Endothelial cell of umbilical vein (primary cell): ENCODE measurements around the gene RMRP. TPM values are rescaled to one million over a fixed set of nuclear protein-coding genes. Genes with fewer than 3 reads are reported as not detected.

ENCODE experiments used
- BruUV-seq: library from RNA; stranded (reverse); fragments of 400-500 nt; replicated peaks from 2 replicates; lab custom pipeline; 2021; lab: Mats Ljungman, UMichigan
- CTCF ChIA-PET: fragments of 300-600, 350-600 bp; sonication (Branson Sonifier 250); formaldehyde crosslinking; loops from one replicate; lab custom pipeline; 2021; ENCODE audit warnings: antibody characterized with exemption, inconsistent platforms; lab: Charles Lee
- POLR2A ChIA-PET: fragments of 300-600, 350-600 bp; sonication (Branson Sonifier 250); formaldehyde crosslinking; loops from one replicate; lab custom pipeline; 2021; ENCODE audit warnings: antibody characterized with exemption, inconsistent platforms; lab: Charles Lee
- DNase-seq: peaks from one replicate; pipeline ENCODE4 v3.0.0-alpha.2; 2011; ENCODE audit warnings: low read depth, low spot score
- FAIRE-seq: peaks from 2 replicates; lab custom pipeline; 2011; peaks lifted over from hg19 to GRCh38; lab: Jason Lieb, UNC
- H2AFZ ChIP-seq: 2 replicates; pipeline ENCODE4 v1.6.0; 2012; ENCODE audit warnings: low read depth, low read length, control low read depth, inconsistent platforms
- H3K27ac ChIP-seq: 2 replicates; pipeline ENCODE4 v1.5.1; 2011; ENCODE audit warnings: low read depth, mild to moderate bottlenecking, control low read depth, low read length, moderate library complexity; ENCODE audit not compliant: insufficient read depth
- H3K27me3 ChIP-seq, 2 experiments: 2 replicates each; pipeline versions ENCODE4 v1.6.0 to v1.6.1; 2011; ENCODE audit warnings: low read length in 2 of 2, mixed read lengths in 1 of 2; ENCODE audit not compliant: control insufficient read depth in 2 of 2, insufficient read depth in 2 of 2
- H3K36me3 ChIP-seq, 2 experiments: 2 replicates in 1 of 2; 3 replicates in 1 of 2; pipeline ENCODE4 v1.5.1; 2011; ENCODE audit warnings: low read length in 2 of 2, mild to moderate bottlenecking in 1 of 2, moderate library complexity in 1 of 2; ENCODE audit not compliant: control insufficient read depth in 2 of 2, insufficient read depth in 2 of 2; ENCODE audit errors: extremely low read depth in 1 of 2
- H3K4me1 ChIP-seq: 3 replicates; pipeline ENCODE4 v1.5.1; 2011; ENCODE audit warnings: mild to moderate bottlenecking, low read length; ENCODE audit not compliant: control insufficient read depth, insufficient read depth; ENCODE audit errors: extremely low read depth
- H3K4me2 ChIP-seq: 2 replicates; pipeline ENCODE4 v1.6.1; 2011; ENCODE audit warnings: low read length, control low read depth, mixed read lengths; ENCODE audit not compliant: insufficient read depth
- H3K4me3 ChIP-seq, 3 experiments: fragments of 200-600 bp in 1 of 3; sonication (generic), shearing (Covaris generic) in 1 of 3; replicated peaks in 1 of 3; 2 replicates each; pipeline ENCODE4 v1.5.1; 2011 to 2016; ENCODE audit warnings: control low read depth in 3 of 3, low read length in 3 of 3, mild to moderate bottlenecking in 2 of 3, inconsistent platforms in 1 of 3, low read depth in 1 of 3, moderate library complexity in 1 of 3; ENCODE audit not compliant: insufficient read depth in 1 of 3
- H3K79me2 ChIP-seq: 2 replicates; pipeline ENCODE4 v1.6.0; 2012; ENCODE audit warnings: low read length, inconsistent platforms; ENCODE audit not compliant: control insufficient read depth, insufficient read depth
- H3K9ac ChIP-seq: replicated peaks from 2 replicates; pipeline ENCODE3; 2011; ENCODE audit warnings: low read length, control low read depth; ENCODE audit not compliant: insufficient read depth; ENCODE audit errors: extremely low read depth
- H3K9me1 ChIP-seq: replicated peaks from 3 replicates; pipeline ENCODE4 v1.6.0; 2011; ENCODE audit warnings: mild to moderate bottlenecking, low read length; ENCODE audit not compliant: control insufficient read depth, insufficient read depth; ENCODE audit errors: extremely low read depth
- H3K9me3 ChIP-seq: replicated peaks from 2 replicates; pipeline ENCODE4 v1.5.1; 2012; ENCODE audit warnings: low read length, inconsistent platforms; ENCODE audit not compliant: control insufficient read depth, insufficient read depth
- H4K20me1 ChIP-seq: replicated peaks from 2 replicates; pipeline ENCODE3; 2011; ENCODE audit warnings: mild to moderate bottlenecking, low read length; ENCODE audit not compliant: control insufficient read depth, insufficient read depth; ENCODE audit errors: extremely low read depth
- EZH2 ChIP-seq: IDR thresholded peaks from 2 replicates; pipeline ENCODE4 v1.6.1; 2012; ENCODE audit warnings: borderline replicate concordance, low read depth, mild to moderate bottlenecking, moderate library complexity, low read length, inconsistent platforms; ENCODE audit not compliant: severe bottlenecking
- FOS ChIP-seq: IDR thresholded peaks from 2 replicates; pipeline ENCODE4 v1.6.1; 2011; ENCODE audit warnings: mild to moderate bottlenecking, low read length, moderate library complexity, borderline replicate concordance; ENCODE audit not compliant: insufficient read depth
- GATA2 ChIP-seq: IDR thresholded peaks from 2 replicates; pipeline ENCODE4 v1.7.0; 2011; ENCODE audit warnings: low read depth, mild to moderate bottlenecking, moderate library complexity, mixed read lengths, low read length; ENCODE audit not compliant: insufficient read length, insufficient read depth
- JUN ChIP-seq: IDR thresholded peaks from 2 replicates; pipeline ENCODE4 v1.6.1; 2011; ENCODE audit warnings: borderline replicate concordance, low read depth; ENCODE audit not compliant: insufficient read length, insufficient read depth
- MYC ChIP-seq: IDR thresholded peaks from one replicate; pipeline ENCODE4 v1.6.1; 2011; ENCODE audit warnings: mild to moderate bottlenecking, low read depth, low read length
- POLR2A ChIP-seq: IDR thresholded peaks from 2 replicates; pipeline ENCODE4 v1.6.1; 2012; ENCODE audit warnings: low read depth, mild to moderate bottlenecking, control low read depth, low read length
- POLR2AphosphoS5 ChIP-seq: IDR thresholded peaks from 2 replicates; pipeline ENCODE4 v1.6.1; 2012; ENCODE audit warnings: low read depth, mild to moderate bottlenecking, control low read depth, low read length, moderate library complexity; ENCODE audit not compliant: insufficient read depth
- dilution Hi-C: fragments of 300-500 bp; cut with MboI; formaldehyde crosslinking; loops from one replicate; pipeline ENCODE4 v1.15.0; 2019; ENCODE audit warnings: low sequenced_read_pairs; ENCODE audit not compliant: extremely low pct_ligation_motif_present
- intact Hi-C: fragments of 100-400 bp; cut with micrococcal nuclease; formaldehyde crosslinking; loops from one replicate; pipeline ENCODE4 v1.10.0; 2022
- polyA plus RNA-seq, 4 experiments: library from polyadenylated mRNA; depleted of rRNA in 3 of 4; stranded (reverse) in 3 of 4; unstranded in 1 of 4; fragments of >200 nt; gene quantifications; 2 replicates each; pipeline versions ENCODE4 v1.2.1 to v1.2.3, GENCODE V29; 2011 to 2012; ENCODE audit warnings: missing spikeins in 1 of 4
- total RNA-seq: library from RNA; stranded (reverse); gene quantifications from 2 replicates; pipeline ENCODE4 v1.2.3, GENCODE V29; 2021
- TF ChIP-seq, protein P1 (sequence below): IDR thresholded peaks from 2 replicates; pipeline ENCODE4 v1.6.1; 2011; ENCODE audit not compliant: insufficient read depth, insufficient read length
- TF ChIP-seq, protein P2 (sequence below), 2 donors: IDR thresholded peaks; 1 replicate in 1 of 2; 2 replicates in 1 of 2; pipeline ENCODE4 v1.5.1; 2011; ENCODE audit warnings: low read length in 2 of 2, mild to moderate bottlenecking in 2 of 2, moderate library complexity in 2 of 2, control low read depth in 1 of 2, inconsistent platforms in 1 of 2, low read depth in 1 of 2; ENCODE audit not compliant: insufficient read depth in 1 of 2; ENCODE audit errors: extremely low read depth in 1 of 2

Gene RMRP
- total and polyA plus RNA-seq, 2 donors (not counting 3 experiments of a cell fraction or from before 2014, with no cell fraction given): 19,118 TPM; not detected in 1

DNA sequence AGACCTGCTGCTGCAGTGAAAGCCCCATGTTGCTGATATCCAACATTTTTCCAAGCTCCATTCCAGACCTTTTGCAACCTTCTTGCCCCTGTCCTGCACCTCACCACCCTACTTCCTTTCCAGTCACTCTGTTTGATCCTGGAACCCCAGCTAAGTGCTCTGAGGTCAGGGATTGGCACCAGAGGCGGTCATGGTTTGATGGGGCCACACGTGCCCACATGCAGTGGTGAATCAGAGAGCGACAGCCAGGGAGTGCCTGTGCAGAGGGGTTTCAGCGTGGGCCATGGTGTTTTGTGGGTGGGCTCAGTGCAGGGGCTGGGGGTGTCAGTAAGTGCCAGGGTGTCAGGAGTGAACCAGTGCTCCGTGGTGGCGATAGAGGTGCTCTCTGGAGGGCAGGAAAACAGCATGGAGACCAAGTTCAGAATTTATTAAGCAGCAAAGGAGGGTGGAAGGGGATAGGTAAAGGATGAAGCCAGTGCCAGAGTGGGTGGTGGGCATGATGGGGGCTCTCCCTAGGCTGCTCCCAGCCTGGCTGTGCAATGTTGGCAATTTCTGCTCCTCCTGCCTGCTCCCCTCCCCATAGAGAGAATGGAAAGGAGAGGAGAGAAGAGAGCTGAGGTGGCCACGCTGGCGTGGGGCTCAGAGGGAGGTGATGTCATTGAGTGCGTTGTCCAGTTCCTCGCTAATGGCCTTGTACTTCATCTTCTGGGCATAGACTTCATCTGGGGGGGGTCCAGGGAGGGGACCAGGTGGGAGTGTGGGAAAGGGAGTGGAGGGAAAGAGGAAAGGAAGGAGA, 24.9 kb upstream of the RMRP start:
- peaks cover 2% of the 10 kb centered on the region for H3K4me1 ChIP-seq
- H3K4me2 ChIP-seq: no peak overlapping the region
- FAIRE-seq: no peak
- peaks cover 13% of the 10 kb centered on the region for H3K79me2 ChIP-seq
- CTCF ChIA-PET: interaction anchor here (4.1 kb wide), 1 partner anchor 14 kb away, joined by 26 read pairs; no protein-coding TSS in a partner anchor
- POLR2A ChIA-PET: no interaction called here
- H3K36me3 ChIP-seq: peaks cover 8 to 26% of the 10 kb centered on the region in 2 experiments
- no peaks in the 10 kb centered on the region for H3K9me3 ChIP-seq
- H3K27me3 ChIP-seq: no peaks in the 10 kb centered on the region
- intact Hi-C loops (no loop called here), dilution Hi-C loops (no loop called here)
- no TSS peak for BruUV-seq
- no peak overlapping the region for H3K9ac ChIP-seq
- no peak overlapping the region for H3K27ac ChIP-seq
- H2AFZ ChIP-seq: no peak overlapping the region
- no peak for DNase-seq
- no peak overlapping the region for H3K4me3 ChIP-seq
- no peaks in the 10 kb centered on the region for H4K20me1 ChIP-seq
- H3K9me1 ChIP-seq: no peaks in the 10 kb centered on the region
- TF ChIP-seq, protein P1, sequence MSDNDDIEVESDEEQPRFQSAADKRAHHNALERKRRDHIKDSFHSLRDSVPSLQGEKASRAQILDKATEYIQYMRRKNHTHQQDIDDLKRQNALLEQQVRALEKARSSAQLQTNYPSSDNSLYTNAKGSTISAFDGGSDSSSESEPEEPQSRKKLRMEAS: no peak
- TF ChIP-seq JUN: no peak
- TF ChIP-seq MYC: no peak
- TF ChIP-seq GATA2: no peak
- no peak for TF ChIP-seq FOS
- TF ChIP-seq POLR2A: no peak
- TF ChIP-seq, protein P2, sequence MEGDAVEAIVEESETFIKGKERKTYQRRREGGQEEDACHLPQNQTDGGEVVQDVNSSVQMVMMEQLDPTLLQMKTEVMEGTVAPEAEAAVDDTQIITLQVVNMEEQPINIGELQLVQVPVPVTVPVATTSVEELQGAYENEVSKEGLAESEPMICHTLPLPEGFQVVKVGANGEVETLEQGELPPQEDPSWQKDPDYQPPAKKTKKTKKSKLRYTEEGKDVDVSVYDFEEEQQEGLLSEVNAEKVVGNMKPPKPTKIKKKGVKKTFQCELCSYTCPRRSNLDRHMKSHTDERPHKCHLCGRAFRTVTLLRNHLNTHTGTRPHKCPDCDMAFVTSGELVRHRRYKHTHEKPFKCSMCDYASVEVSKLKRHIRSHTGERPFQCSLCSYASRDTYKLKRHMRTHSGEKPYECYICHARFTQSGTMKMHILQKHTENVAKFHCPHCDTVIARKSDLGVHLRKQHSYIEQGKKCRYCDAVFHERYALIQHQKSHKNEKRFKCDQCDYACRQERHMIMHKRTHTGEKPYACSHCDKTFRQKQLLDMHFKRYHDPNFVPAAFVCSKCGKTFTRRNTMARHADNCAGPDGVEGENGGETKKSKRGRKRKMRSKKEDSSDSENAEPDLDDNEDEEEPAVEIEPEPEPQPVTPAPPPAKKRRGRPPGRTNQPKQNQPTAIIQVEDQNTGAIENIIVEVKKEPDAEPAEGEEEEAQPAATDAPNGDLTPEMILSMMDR (IDR thresholded peaks at IDR 0.05; ENCODE audit: extremely low read depth in 1 of 2, insufficient read depth in 1 of 2, low read depth in 1 of 2, low read length in 2 of 2): no peak
- TF ChIP-seq POLR2AphosphoS5: no peak
- no peak for TF ChIP-seq EZH2
